ENCODE data around the gene AHSP.

AHSP gene

DNA sequence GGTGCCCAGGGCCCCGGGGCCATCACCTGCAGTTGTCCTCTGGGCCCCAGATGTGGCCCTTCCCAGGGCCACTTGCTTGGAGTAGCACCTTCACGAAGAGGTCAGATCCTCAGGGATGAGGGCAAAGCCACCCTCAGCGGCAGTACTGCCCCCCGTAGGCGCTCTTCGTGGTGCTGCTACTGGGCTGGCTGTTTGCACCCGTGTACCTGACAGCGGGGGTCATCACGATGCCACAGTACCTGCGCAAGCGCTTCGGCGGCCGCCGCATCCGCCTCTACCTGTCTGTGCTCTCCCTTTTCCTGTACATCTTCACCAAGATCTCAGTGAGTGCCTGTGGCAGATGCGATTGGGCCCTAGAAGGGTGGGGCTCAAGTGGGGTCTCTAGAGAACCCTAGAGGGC, 42.1 kb upstream of the AHSP start:
- Histone ChIP-seq H3K27ac (no peak overlapping the region), H3K4me3 (no peak overlapping the region)
- DNase-seq (ENCODE audit: low spot score), result no peak
- no peak for TF ChIP-seq CTCF (IDR thresholded peaks at IDR 0.05)

- Histone ChIP-seq H3K4me3 (no peak overlapping the region), H3K27ac (no peak overlapping the region)
- no peak for DNase-seq (ENCODE audit: low spot score)
- TF ChIP-seq CTCF (IDR thresholded peaks at IDR 0.05), result no peak
These were observed 41.7 kb upstream of the AHSP start for GRCh38 chr16:31486045-31486444.

GRCh38 chr16:31487071-31487719, 40.5 kb upstream of the AHSP start:
- no peak for TF ChIP-seq CTCF (IDR thresholded peaks at IDR 0.05)
- DNase-seq (ENCODE audit: low spot score), result no peak
- Histone ChIP-seq H3K27ac (no peak overlapping the region), H3K4me3 (peak overlapping the region; percentile 81)

GRCh38 chr16:31487720-31488467, 39.8 kb upstream of the AHSP start:
- H3K27ac ChIP-seq, result no peak overlapping the region
- DNase-seq (ENCODE audit: low spot score), result no peak
- peak overlapping the region; percentile 81 for H3K4me3 ChIP-seq
- no peak for TF ChIP-seq CTCF (IDR thresholded peaks at IDR 0.05)

DNA sequence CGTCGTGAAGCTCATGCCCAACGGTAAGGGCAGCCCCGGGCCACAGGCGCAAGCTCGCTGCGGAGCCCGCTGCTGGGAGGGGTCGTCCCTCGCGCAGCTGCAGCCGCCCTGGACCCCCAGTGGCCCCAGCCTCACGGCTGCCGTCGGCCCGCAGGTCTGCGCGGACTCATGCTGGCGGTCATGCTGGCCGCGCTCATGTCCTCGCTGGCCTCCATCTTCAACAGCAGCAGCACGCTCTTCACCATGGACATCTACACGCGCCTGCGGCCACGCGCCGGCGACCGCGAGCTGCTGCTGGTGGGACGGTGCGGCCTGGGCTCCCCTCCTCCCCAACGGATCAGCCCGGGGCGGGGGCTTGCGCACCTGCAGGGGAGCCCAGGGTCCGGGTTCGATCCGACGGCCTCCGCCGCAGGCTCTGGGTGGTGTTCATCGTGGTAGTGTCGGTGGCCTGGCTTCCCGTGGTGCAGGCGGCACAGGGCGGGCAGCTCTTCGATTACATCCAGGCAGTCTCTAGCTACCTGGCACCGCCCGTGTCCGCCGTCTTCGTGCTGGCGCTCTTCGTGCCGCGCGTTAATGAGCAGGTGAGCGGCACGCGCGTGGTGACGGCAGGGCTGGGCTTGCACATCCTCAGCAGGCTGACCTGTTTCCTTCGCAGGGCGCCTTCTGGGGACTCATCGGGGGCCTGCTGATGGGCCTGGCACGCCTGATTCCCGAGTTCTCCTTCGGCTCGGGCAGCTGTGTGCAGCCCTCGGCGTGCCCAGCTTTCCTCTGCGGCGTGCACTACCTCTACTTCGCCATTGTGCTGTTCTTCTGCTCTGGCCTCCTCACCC, 39.0 kb upstream of the AHSP start:
- DNase-seq (ENCODE audit: low spot score), result no peak
- H3K4me3 ChIP-seq, result peak overlapping the region; percentile 81
- no peak for TF ChIP-seq CTCF (IDR thresholded peaks at IDR 0.05)
- H3K27ac ChIP-seq, result no peak overlapping the region

DNA sequence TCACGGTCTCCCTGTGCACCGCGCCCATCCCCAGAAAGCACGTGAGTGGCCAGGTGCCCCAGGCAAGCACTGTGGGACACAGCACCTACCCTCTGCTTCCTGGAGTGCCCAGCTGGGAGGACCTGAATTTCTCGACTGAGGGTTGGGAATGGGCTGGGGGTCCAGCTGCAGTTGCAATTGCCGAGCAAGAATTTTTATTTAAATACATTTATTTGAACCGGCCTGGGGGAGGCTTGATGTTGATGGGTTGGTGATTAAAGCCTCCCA, 38.5 kb upstream of the AHSP start:
- no peak for DNase-seq (ENCODE audit: low spot score)
- Histone ChIP-seq H3K4me3 (no peak overlapping the region), H3K27ac (no peak overlapping the region)
- no peak for TF ChIP-seq CTCF (IDR thresholded peaks at IDR 0.05)
